Left ventricle myocardium superior (tissue), 1 donor: ENCODE results near the gene TFDP2. TPM values are rescaled to one million over a fixed set of nuclear protein-coding genes. Genes with fewer than 3 reads are reported as not detected.
"Not testable (repeated sequence)": the region's sequence is repeated elsewhere in the genome, so short reads cannot be mapped to it uniquely, and the experiment has no call there.

ENCODE experiments used
- ATAC-seq: fragments of 200-7000 bp; cut with Tn5 transposase; one replicate; pipeline ENCODE4 v1.9.1; 2020; ENCODE audit warnings: mild to moderate bottlenecking, moderate library complexity
- DNase-seq: peaks from one replicate; pipeline ENCODE4 v3.0.0-alpha.2; 2020
- intact Hi-C: fragments of 100-400 bp; cut with micrococcal nuclease; formaldehyde crosslinking; loops from one replicate; pipeline ENCODE4 v1.11.0; 2022
- long read RNA-seq: library from polyadenylated mRNA; unstranded; transcript quantifications from one replicate; pipeline ENCODE4 v2.0.0, GENCODE V29; 2021
- total RNA-seq: library from RNA; stranded (reverse); fragmentation: NEBNext Ultra II Directional; extraction: Animal tissue kit (Norgen Biotek cat#: 25700); gene quantifications from one replicate; pipeline ENCODE4 v1.2.1, GENCODE V29; 2021
- donor health status: DM: no; HTN: yes; CAD: no; lungs with severe emphysema.

TFDP2 gene
- 62.4 TPM for total RNA-seq
- long read RNA-seq, full-length matches to known transcripts = 14 of 53 reads
- long read RNA-seq, partial matches to known transcripts = 4 of 53 reads
- long read RNA-seq, other reads (novel, unspliced or antisense) = 35 of 53 reads

GRCh38 chr3:142148792-142149672 lies at the start of gene TFDP2:
Gene TFDP2 (minus strand): TSS chr3:142149544. CDS start chr3:142101749, 47,795 bp downstream.
- intact Hi-C loops = no loop called here
- peak; percentile 100 for ATAC-seq
- peak; percentile 95 for DNase-seq

GRCh38 chr3:142188846-142189245 lies 39.5 kb upstream of the TFDP2 start:
- ATAC-seq (no peak), DNase-seq (no peak)
- intact Hi-C loops = no loop called here

- intact Hi-C loops = no loop called here
- ATAC-seq = no peak
- no peak for DNase-seq
Observed at GRCh38 chr3:142180761-142181362, 31.5 kb upstream of the TFDP2 start.

GRCh38 chr3:142175478-142175877 lies 26.1 kb upstream of the TFDP2 start:
- DNase-seq = no peak
- ATAC-seq = no peak
- intact Hi-C loops = no loop called here

GRCh38 chr3:142174559-142174958 lies 25.2 kb upstream of the TFDP2 start:
- intact Hi-C loops = no loop called here
- ATAC-seq (no peak), DNase-seq (no peak)

- no peak for ATAC-seq
- DNase-seq = no peak
- intact Hi-C loops = no loop called here
Observed at GRCh38 chr3:142168514-142168913, 19.2 kb upstream of the TFDP2 start.

- ATAC-seq = no peak
- intact Hi-C loops = no loop called here
- no peak for DNase-seq
Observed at GRCh38 chr3:142165194-142165593, 15.8 kb upstream of the TFDP2 start.

- DNase-seq (no peak), ATAC-seq (no peak)
- intact Hi-C loops = no loop called here
Observed at GRCh38 chr3:142159083-142159740, 9.9 kb upstream of the TFDP2 start.

- ATAC-seq (no peak), DNase-seq (no peak)
- intact Hi-C loops = no loop called here
Observed at GRCh38 chr3:142154186-142154585, 4.8 kb upstream of the TFDP2 start.

- DNase-seq = no peak
- ATAC-seq = no peak
- intact Hi-C loops = no loop called here
Observed at GRCh38 chr3:142152384-142152783, 3.0 kb upstream of the TFDP2 start.

- DNase-seq (no peak), ATAC-seq (no peak)
- intact Hi-C loops = no loop called here
Observed at GRCh38 chr3:142151828-142152227, 2.5 kb upstream of the TFDP2 start.

GRCh38 chr3:142151240-142151639 lies 1.9 kb upstream of the TFDP2 start:
- intact Hi-C loops = no loop called here

GRCh38 chr3:142150271-142150670 lies 927 bp upstream of the TFDP2 start:
- no peak for ATAC-seq
- no peak for DNase-seq
- intact Hi-C loops = no loop called here

More at GRCh38 chr3:142151240-142151639, 1.9 kb upstream of the TFDP2 start:
- DNase-seq = no peak
- no peak for ATAC-seq

- intact Hi-C loops = no loop called here
- DNase-seq = no peak
- ATAC-seq = no peak
Observed at GRCh38 chr3:142149673-142149992, 289 bp upstream of the TFDP2 start.

GRCh38 chr3:142148044-142148791 lies 1.1 kb downstream of the TFDP2 start:
- intact Hi-C loops = no loop called here
- no peak for DNase-seq
- no peak for ATAC-seq

GRCh38 chr3:142144587-142144986 lies 4.8 kb downstream of the TFDP2 start:
- intact Hi-C loops, ATAC-seq, DNase-seq: not testable (repeated sequence)

- intact Hi-C loops, DNase-seq, ATAC-seq: not testable (repeated sequence)
Observed at GRCh38 chr3:142140608-142141285, 8.6 kb downstream of the TFDP2 start.

GRCh38 chr3:142137089-142137488 lies 12.3 kb downstream of the TFDP2 start:
- intact Hi-C loops, ATAC-seq, DNase-seq: not testable (repeated sequence)
